IMR-90 (cell line): ENCODE results near the gene VAMP7. TPM values are rescaled to one million over a fixed set of nuclear protein-coding genes. Genes with fewer than 3 reads are reported as not detected.

Source experiments
- ATAC-seq: fragments of 200-7000 bp; cut with Tn5 transposase; 2 replicates; pipeline ENCODE4 v1.9.1; 2020; ENCODE audit warnings: low read depth, mild to moderate bottlenecking, moderate library complexity
- BruUV-seq: library from RNA; stranded (reverse); fragments of 400-500 nt; replicated peaks from 2 replicates; lab custom pipeline; 2021; lab: Mats Ljungman, UMichigan
- CTCF ChIA-PET: fragments of 300-600 bp; formaldehyde crosslinking; extraction: SDS; loops from one replicate; lab custom pipeline; 2021; ENCODE audit warnings: antibody characterized with exemption; lab: Yijun Ruan, JAX
- POLR2A ChIA-PET: fragments of 300-600 bp; sonication (Branson Sonifier 250); formaldehyde crosslinking; loops from one replicate; lab custom pipeline; 2022; ENCODE audit warnings: antibody characterized with exemption; ENCODE audit not compliant: unreplicated experiment; lab: Charles Lee
- DNase-seq: peaks from one replicate; pipeline ENCODE4 v3.0.0; 2013
- H2AFZ ChIP-seq: replicated peaks from 2 replicates; pipeline ENCODE3; 2013; ENCODE audit warnings: low read length, mild to moderate bottlenecking; ENCODE audit not compliant: poor library complexity
- H2AK5ac ChIP-seq: 2 replicates; pipeline ENCODE4 v1.6.1; 2013; ENCODE audit warnings: low read depth, low read length, inconsistent platforms
- H2AK9ac ChIP-seq: replicated peaks from 2 replicates; pipeline ENCODE3; 2013; ENCODE audit warnings: mild to moderate bottlenecking, low read depth, low read length, moderate library complexity; ENCODE audit not compliant: poor library complexity
- H2BK120ac ChIP-seq: 2 replicates; pipeline ENCODE4 v1.6.1; 2013; ENCODE audit warnings: low read depth, low read length, inconsistent platforms
- H2BK15ac ChIP-seq: 3 replicates; pipeline ENCODE4 v1.6.1; 2013; ENCODE audit warnings: low read depth, low read length, inconsistent platforms
- H2BK20ac ChIP-seq: 2 replicates; pipeline ENCODE4 v1.6.1; 2013; ENCODE audit warnings: low read depth, mild to moderate bottlenecking, inconsistent platforms, low read length, moderate library complexity
- H2BK5ac ChIP-seq: 2 replicates; pipeline ENCODE4 v1.6.1; 2013; ENCODE audit warnings: mild to moderate bottlenecking, low read depth, low read length, inconsistent platforms; ENCODE audit not compliant: poor library complexity, severe bottlenecking
- H3K14ac ChIP-seq: replicated peaks from 2 replicates; pipeline ENCODE4 v1.6.1; 2013; ENCODE audit warnings: low read depth, low read length, inconsistent platforms
- H3K18ac ChIP-seq: 2 replicates; pipeline ENCODE4 v1.6.1; 2013; ENCODE audit warnings: low read depth, low read length, control low read depth
- H3K23ac ChIP-seq: 2 replicates; pipeline ENCODE4 v1.6.1; 2013; ENCODE audit warnings: low read depth, low read length, inconsistent platforms
- H3K27ac ChIP-seq: 2 replicates; pipeline ENCODE4 v1.5.1; 2013; ENCODE audit warnings: mild to moderate bottlenecking, control low read depth, low read length; ENCODE audit not compliant: insufficient read depth
- H3K27me3 ChIP-seq: 2 replicates; pipeline ENCODE4 v1.6.1; 2013; ENCODE audit warnings: low read length; ENCODE audit not compliant: control insufficient read depth, insufficient read depth
- H3K36me3 ChIP-seq: 2 replicates; pipeline ENCODE4 v1.6.1; 2013; ENCODE audit warnings: low read length, mixed read lengths; ENCODE audit not compliant: control insufficient read depth, insufficient read depth
- H3K4ac ChIP-seq: 2 replicates; pipeline ENCODE4 v1.6.1; 2013; ENCODE audit warnings: low read depth, low read length, inconsistent platforms
- H3K4me1 ChIP-seq: 2 replicates; pipeline ENCODE4 v1.6.1; 2013; ENCODE audit warnings: low read length, mixed read lengths; ENCODE audit not compliant: control insufficient read depth, insufficient read depth
- H3K4me2 ChIP-seq: 2 replicates; pipeline ENCODE4 v1.6.1; 2013; ENCODE audit warnings: low read depth, mild to moderate bottlenecking, control low read depth, low read length, moderate library complexity
- H3K4me3 ChIP-seq: 2 replicates; pipeline ENCODE4 v1.5.1; 2013; ENCODE audit warnings: low read depth, mild to moderate bottlenecking, control low read depth, low read length, moderate library complexity; ENCODE audit not compliant: insufficient read depth
- H3K56ac ChIP-seq: 2 replicates; pipeline ENCODE4 v1.6.1; 2013; ENCODE audit warnings: low read length, inconsistent platforms; ENCODE audit not compliant: insufficient read depth; ENCODE audit errors: extremely low read depth
- H3K79me1 ChIP-seq, 2 experiments: 2 replicates each; pipeline ENCODE4 v1.6.1; 2013; ENCODE audit warnings: low read length in 2 of 2, inconsistent platforms in 1 of 2, low read depth in 1 of 2
- H3K9ac ChIP-seq: 2 replicates; pipeline ENCODE4 v1.6.1; 2013; ENCODE audit warnings: low read depth, low read length, control low read depth
- H3K9me1 ChIP-seq: 2 replicates; pipeline ENCODE4 v1.6.1; 2013; ENCODE audit warnings: low read length, inconsistent platforms; ENCODE audit not compliant: insufficient read depth
- H3K9me3 ChIP-seq: 2 replicates; pipeline ENCODE4 v1.6.1; 2013; ENCODE audit warnings: low read length; ENCODE audit not compliant: control insufficient read depth, insufficient read depth
- H4K20me1 ChIP-seq: 2 replicates; pipeline ENCODE4 v1.6.1; 2013; ENCODE audit warnings: low read length, inconsistent platforms; ENCODE audit not compliant: insufficient read depth
- H4K5ac ChIP-seq: 2 replicates; pipeline ENCODE4 v1.6.1; 2013; ENCODE audit warnings: mild to moderate bottlenecking, low read depth, low read length, control low read depth
- H4K8ac ChIP-seq, 2 experiments: 2 replicates each; pipeline ENCODE4 v1.6.1; 2013; ENCODE audit warnings: low read depth in 2 of 2, low read length in 2 of 2, control low read depth in 1 of 2, inconsistent platforms in 1 of 2
- H4K91ac ChIP-seq: 2 replicates; pipeline ENCODE4 v1.6.1; 2013; ENCODE audit warnings: low read depth, low read length, inconsistent platforms; ENCODE audit not compliant: insufficient read depth
- FOS ChIP-seq: fragments of 150-350 bp; IDR thresholded peaks from 2 replicates; pipeline ENCODE4 v1.6.1; 2016; ENCODE audit warnings: low read depth, low read length
- RAD21 ChIP-seq: IDR thresholded peaks from 2 replicates; pipeline ENCODE4 v1.6.1; 2012; ENCODE audit warnings: low read length, improper control_type of control experiment
- WGBS, 2 experiments: methylation state at CpG; one replicate each; pipeline versions ENCODE4 v1.1.5 to v1.1.7; 2013; ENCODE audit warnings: missing lambda C conversion rate in 2 of 2; ENCODE audit not compliant: insufficient read length in 1 of 2; ENCODE audit errors: extremely low coverage in 2 of 2; 5-methylcytosine and 5-hydroxymethylcytosine counted together
- dilution Hi-C: fragments of 300-500 bp; cut with HindIII; formaldehyde crosslinking; loops from one replicate; pipeline ENCODE4 v1.14.3; 2018; ENCODE audit warnings: low sequenced_read_pairs; ENCODE audit not compliant: unreplicated experiment
- in situ Hi-C: fragments of 300-500 bp; cut with MboI; formaldehyde crosslinking; loops from 3 replicates; pipeline ENCODE4 v1.14.3; 2019; ENCODE audit warnings: low sequenced_read_pairs, inconsistent platforms, mixed read lengths
- intact Hi-C: fragments of 100-400 bp; cut with micrococcal nuclease; formaldehyde crosslinking; loops from 2 replicates; pipeline ENCODE4 v1.10.0; 2022
- polyA plus RNA-seq, 3 experiments: library from polyadenylated mRNA; depleted of rRNA; stranded (reverse); fragments of >200 nt; gene quantifications; 2 replicates each; pipeline ENCODE4 v1.2.3, GENCODE V29; 2012; ENCODE audit warnings: low replicate concordance in 1 of 3
- total RNA-seq: library from RNA; depleted of rRNA; stranded (reverse); fragments of >200 nt; gene quantifications from 2 replicates; pipeline ENCODE4 v1.2.3, GENCODE V29; 2012

Gene VAMP7
- total and polyA plus RNA-seq, 2 of the 4 experiments (the other 2 are of a cell fraction) = 21.7 to 39.1 TPM

DNA sequence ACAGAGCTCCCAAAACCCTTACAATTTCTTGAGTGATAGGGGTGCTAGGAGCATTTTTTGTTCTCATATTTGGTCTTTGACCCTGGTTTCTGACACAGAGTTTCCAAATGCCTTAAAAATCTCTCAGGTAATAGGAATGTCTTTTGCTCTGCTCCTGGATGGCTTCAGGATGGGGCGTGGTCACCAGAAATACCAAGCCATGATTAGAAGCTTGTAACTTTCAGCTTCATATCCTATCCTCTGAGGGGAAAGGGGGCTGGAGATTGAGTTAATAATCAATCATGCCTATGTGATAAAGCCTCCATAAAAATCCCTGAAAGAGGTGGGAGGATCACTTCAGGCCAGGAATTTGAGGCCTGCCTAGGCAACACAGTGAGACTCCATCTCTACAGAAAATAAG lies 81.8 kb downstream of the VAMP7 start:
- Histone ChIP-seq H3K27me3 (no peaks in the 10 kb centered on the region), H4K91ac (no peak overlapping the region), H3K27ac (no peak overlapping the region), H4K5ac (no peak overlapping the region), H4K8ac (no peak overlapping the region), H4K20me1 (no peaks in the 10 kb centered on the region), H3K56ac (no peak overlapping the region), H2BK20ac (no peak overlapping the region), H3K9me3 (no peaks in the 10 kb centered on the region; the same call in 1 of the 2 replicates), H2AK9ac (no peak overlapping the region), H3K9me1 (no peaks in the 10 kb centered on the region), H2AFZ (no peak overlapping the region), H3K9ac (no peak overlapping the region), H3K18ac (no peak overlapping the region), H3K23ac (no peak overlapping the region), H3K4ac (no peak overlapping the region), H3K4me1 (no peaks in the 10 kb centered on the region), H2AK5ac (no peak overlapping the region), H3K4me2 (no peak overlapping the region), H3K36me3 (no peaks in the 10 kb centered on the region), H3K79me1 (no peaks in the 10 kb centered on the region), H3K14ac (no peak overlapping the region), H3K4me3 (no peak overlapping the region), H2BK120ac (no peak overlapping the region), H2BK15ac (no peak overlapping the region), H2BK5ac (no peak overlapping the region)
- in situ Hi-C loops (no loop called here), dilution Hi-C loops (no loop called here), intact Hi-C loops (no loop called here)
- WGBS, 2 experiments = no CpG with 5 or more reads among the region's 1 CpG
- ATAC-seq (no peak), DNase-seq (no peak)
- POLR2A ChIA-PET = no interaction called here
- CTCF ChIA-PET = no interaction called here
- no TSS peak for BruUV-seq
- TF ChIP-seq RAD21 = no peak
- no peak for TF ChIP-seq FOS
